ENCODE data around the gene CFAP58. TPM values are rescaled to one million over a fixed set of nuclear protein-coding genes. Genes with fewer than 3 reads are reported as not detected.

Gene CFAP58
- total and polyA plus RNA-seq, 2 of the 13 experiments (the other 11 are each of a cell fraction or from before 2014, with no cell fraction given), result 0.03 TPM; not detected in 1

- WGBS (ENCODE audit: low lambda C conversion rate), result 90% methylated on average over 9 of the region's 9 CpGs
- CTCF ChIA-PET (ENCODE audit: low intra/inter-chr PET ratio, low total read pairs), result no interaction called here
- no peak overlapping the region for H3K9ac ChIP-seq (ENCODE audit: insufficient read depth, low read depth, low read length)
- no peak for TF ChIP-seq SP5 (CRISPR knock-in tag; IDR thresholded peaks at IDR 0.05; ENCODE audit: borderline replicate concordance, low read depth)
- no peak for TF ChIP-seq ZNF484 (CRISPR knock-in tag; IDR thresholded peaks at IDR 0.05; ENCODE audit: borderline replicate concordance, low read depth)
- TF ChIP-seq ZC3H13 (CRISPR knock-in tag; IDR thresholded peaks at IDR 0.05), result no peak
- TF ChIP-seq TOPORS (CRISPR knock-in tag; IDR thresholded peaks at IDR 0.05), result no peak
- TF ChIP-seq EZH2 (conservative IDR thresholded peaks at IDR 0.05; ENCODE audit: low read depth, low read length), result no peak
- no peak for TF ChIP-seq SNAPC4 (CRISPR knock-in tag; IDR thresholded peaks at IDR 0.05)
- no peak for TF ChIP-seq ZSCAN20 (CRISPR knock-in tag; IDR thresholded peaks at IDR 0.05; ENCODE audit: borderline replicate concordance)
- TF ChIP-seq MZF1 (CRISPR knock-in tag; IDR thresholded peaks at IDR 0.05; ENCODE audit: borderline replicate concordance), result no peak
- no peak for TF ChIP-seq ZNF331 (CRISPR knock-in tag; IDR thresholded peaks at IDR 0.05)
- no peak for TF ChIP-seq ZBTB34 (CRISPR knock-in tag; IDR thresholded peaks at IDR 0.05)
- no peak for TF ChIP-seq CENPBD1 (CRISPR knock-in tag; IDR thresholded peaks at IDR 0.05; ENCODE audit: borderline replicate concordance, low read depth)
- no peak for TF ChIP-seq ZFP91 (CRISPR knock-in tag; IDR thresholded peaks at IDR 0.05; ENCODE audit: borderline replicate concordance)
- TF ChIP-seq ELF1 (CRISPR knock-in tag; IDR thresholded peaks at IDR 0.05), result no peak
- no peak for TF ChIP-seq SRSF4 (IDR thresholded peaks at IDR 0.05; ENCODE audit: low read depth, low read length, poor library complexity, severe bottlenecking)
These were observed 26.5 kb upstream of the CFAP58 start for GRCh38 chr10:104326991-104327610.

More at GRCh38 chr10:104326991-104327610, 26.5 kb upstream of the CFAP58 start:
- no peaks in the 10 kb centered on the region for H3K9me3 ChIP-seq (ENCODE audit: low read length)
- DNase-seq (ENCODE audit: low spot score) (no peak), FAIRE-seq (no peak), ATAC-seq (no peak)
- H4K20me1 ChIP-seq (ENCODE audit: insufficient read depth, low read length), result no peaks in the 10 kb centered on the region
- in situ Hi-C loops (cut with HindIII; ENCODE audit: extremely low pct_ligation_motif_present, low pct_unique_long_range_greater_than_20kb) (no loop called here), intact Hi-C loops (cut with micrococcal nuclease; ENCODE audit: unreplicated experiment) (no loop called here)
- H3K36me3 ChIP-seq (replicated peaks in 1 of 2; ENCODE audit: control insufficient read depth in 1 of 2, insufficient read depth in 2 of 2, low read length in 2 of 2), result no peaks in the 10 kb centered on the region
- H3K79me2 ChIP-seq (ENCODE audit: insufficient read depth, low read length), result no peaks in the 10 kb centered on the region
- POLR2A ChIA-PET, result interaction anchor here (0.7 to 1.8 kb wide), 3 partner anchors 11 to 72 kb away, joined by 3 to 6 read pairs (median 4); partner anchors contain the start of genes GSTO1 and ITPRIP
- no peak overlapping the region for H2AFZ ChIP-seq (ENCODE audit: low read length)
- no peaks in the 10 kb centered on the region for H3K27me3 ChIP-seq (ENCODE audit: control insufficient read depth in 1 of 2, insufficient read depth in 2 of 2, low read length in 2 of 2)
- BruUV-seq (replicated peaks), result no TSS peak
- peaks cover 52% of the 10 kb centered on the region for H3K4me1 ChIP-seq (ENCODE audit: insufficient read depth, low read length)
- H3K4me2 ChIP-seq (ENCODE audit: low read depth, low read length), result peak overlapping the region; percentile 79; the same call in 1 of the 2 replicates
- no peak overlapping the region for H3K27ac ChIP-seq (ENCODE audit: extremely low read length, insufficient read depth, low read length)
- no peak overlapping the region for H3K4me3 ChIP-seq (replicated peaks in 1 of 3; ENCODE audit: insufficient read depth in 1 of 3, low read depth in 2 of 3, low read length in 3 of 3)
